Esophagus squamous epithelium (tissue), 5 donors: Measurements from ENCODE around the gene OBSCN. TPM values are rescaled to one million over a fixed set of nuclear protein-coding genes. Genes with fewer than 3 reads are reported as not detected.

ENCODE experiments used
- DNase-seq: peaks from one replicate; lab custom pipeline; 2025; lab: John Stamatoyannopoulos, UW
- H3K27ac ChIP-seq, 4 donors: fragments of 200-600 bp; sonication (generic); one replicate each; pipeline ENCODE4 v1.5.1; 2016 to 2019; ENCODE audit warnings: mild to moderate bottlenecking in 1 of 4
- H3K27me3 ChIP-seq, 4 donors: fragments of 200-600 bp; sonication (generic); 1 replicate in 3 of 4; 2 replicates in 1 of 4; pipeline versions ENCODE4 v1.5.1 to v1.6.0; 2017 to 2021; ENCODE audit warnings: antibody characterized with exemption in 1 of 4
- H3K36me3 ChIP-seq, 3 donors: fragments of 200-600 bp; sonication (generic); one replicate each; pipeline ENCODE4 v1.5.1; 2016 to 2019
- H3K4me1 ChIP-seq, 3 donors: fragments of 200-600 bp; sonication (generic); one replicate each; pipeline ENCODE4 v1.5.1; 2017 to 2019
- H3K4me3 ChIP-seq, 4 donors: fragments of 200-600 bp; sonication (generic); 1 replicate in 3 of 4; 2 replicates in 1 of 4; pipeline ENCODE4 v1.5.1; 2016 to 2019; ENCODE audit warnings: mild to moderate bottlenecking in 2 of 4, moderate library complexity in 1 of 4
- H3K9me3 ChIP-seq, 3 donors: fragments of 200-600 bp; sonication (generic); one replicate each; pipeline ENCODE4 v1.5.1; 2016 to 2019
- POLR2A ChIP-seq, 4 donors: fragments of 450-650 bp; IDR thresholded peaks; one replicate each; pipeline ENCODE4 v1.6.1; 2017; ENCODE audit warnings: antibody characterized with exemption in 4 of 4, mild to moderate bottlenecking in 4 of 4, moderate library complexity in 3 of 4
- WGBS, 2 donors: methylation state at CpG; one replicate each; pipeline ENCODE4 v1.1.5; 2018; 5-methylcytosine and 5-hydroxymethylcytosine counted together
- intact Hi-C: fragments of 100-400 bp; cut with DNase I; formaldehyde crosslinking; loops from one replicate; pipeline ENCODE4 v1.15.0; 2022
- total RNA-seq, 4 donors: library from RNA; depleted of rRNA; stranded (reverse); fragments of >200 nt; gene quantifications; one replicate each; pipeline ENCODE4 v1.1.0, GENCODE V29; 2016
- TF ChIP-seq, protein P1 (sequence below), 6 experiments: fragments of 450-650 bp in 4 of 6; fragments of 200-600 bp in 2 of 6; sonication (generic) in 2 of 6; IDR thresholded peaks; one replicate each; pipeline ENCODE4 v1.5.1; 2016 to 2019; ENCODE audit warnings: antibody characterized with exemption in 6 of 6, mild to moderate bottlenecking in 4 of 6, moderate library complexity in 4 of 6
- donor health status: DM: yes; HTN: yes; CAD: no.

OBSCN gene
- total RNA-seq, 4 donors from 2014 or later, result 4.0 to 53.2 (median 13.8) TPM

DNA sequence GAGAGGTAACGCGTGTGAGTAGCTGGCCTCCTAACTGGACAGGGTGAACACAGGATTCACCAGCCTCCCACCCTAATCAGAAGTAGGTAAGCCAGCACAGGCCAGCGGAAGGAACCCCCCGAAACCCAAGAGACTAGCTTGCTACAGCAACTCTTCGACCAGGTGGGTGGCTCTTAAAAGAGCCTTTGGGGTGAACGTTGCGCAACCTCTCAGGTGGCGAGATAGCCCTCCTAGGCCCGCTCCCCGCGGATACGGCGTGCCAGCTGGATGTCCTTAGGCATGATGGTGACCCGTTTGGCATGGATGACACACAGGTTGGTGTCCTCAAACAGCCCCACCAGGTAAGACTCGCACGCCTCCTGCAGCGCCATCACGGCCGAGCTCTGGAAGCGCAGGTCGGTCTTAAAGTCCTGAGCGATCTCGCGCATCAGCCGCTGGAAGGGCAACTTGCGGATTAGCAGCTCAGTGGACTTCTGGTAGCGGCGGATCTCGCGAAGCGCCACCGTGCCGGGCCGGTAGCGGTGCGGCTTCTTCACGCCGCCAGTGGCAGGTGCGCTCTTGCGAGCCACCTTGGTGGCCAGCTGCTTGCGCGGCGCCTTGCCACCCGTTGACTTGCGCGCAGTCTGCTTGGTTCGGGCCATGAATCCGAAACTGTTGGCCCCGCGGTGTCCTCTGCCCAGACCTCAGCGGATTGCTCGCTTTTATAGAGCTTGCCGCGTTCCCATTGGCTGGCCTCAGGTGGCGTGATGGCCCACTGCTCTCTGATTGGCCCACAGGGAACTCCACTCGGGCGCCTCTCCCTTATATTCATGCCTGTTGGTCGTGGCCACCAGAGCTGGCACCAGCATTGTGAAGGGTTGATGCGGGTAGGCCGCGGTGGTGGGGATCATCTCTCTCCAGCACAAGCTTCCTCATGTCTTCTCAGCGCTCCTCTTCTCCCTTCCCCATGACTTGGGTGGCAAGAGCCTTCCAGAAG, 217.1 kb downstream of the OBSCN start:
- Histone ChIP-seq H3K27ac (no peak overlapping the region), H3K9me3 (no peaks in the 10 kb centered on the region), H3K27me3 (peaks cover 0 to 29% (median 0%) of the 10 kb centered on the region in 4 donors), H3K4me1 (no peaks in the 10 kb centered on the region), H3K4me3 (no peak overlapping the region), H3K36me3 (no peaks in the 10 kb centered on the region)
- TF ChIP-seq, protein P1, sequence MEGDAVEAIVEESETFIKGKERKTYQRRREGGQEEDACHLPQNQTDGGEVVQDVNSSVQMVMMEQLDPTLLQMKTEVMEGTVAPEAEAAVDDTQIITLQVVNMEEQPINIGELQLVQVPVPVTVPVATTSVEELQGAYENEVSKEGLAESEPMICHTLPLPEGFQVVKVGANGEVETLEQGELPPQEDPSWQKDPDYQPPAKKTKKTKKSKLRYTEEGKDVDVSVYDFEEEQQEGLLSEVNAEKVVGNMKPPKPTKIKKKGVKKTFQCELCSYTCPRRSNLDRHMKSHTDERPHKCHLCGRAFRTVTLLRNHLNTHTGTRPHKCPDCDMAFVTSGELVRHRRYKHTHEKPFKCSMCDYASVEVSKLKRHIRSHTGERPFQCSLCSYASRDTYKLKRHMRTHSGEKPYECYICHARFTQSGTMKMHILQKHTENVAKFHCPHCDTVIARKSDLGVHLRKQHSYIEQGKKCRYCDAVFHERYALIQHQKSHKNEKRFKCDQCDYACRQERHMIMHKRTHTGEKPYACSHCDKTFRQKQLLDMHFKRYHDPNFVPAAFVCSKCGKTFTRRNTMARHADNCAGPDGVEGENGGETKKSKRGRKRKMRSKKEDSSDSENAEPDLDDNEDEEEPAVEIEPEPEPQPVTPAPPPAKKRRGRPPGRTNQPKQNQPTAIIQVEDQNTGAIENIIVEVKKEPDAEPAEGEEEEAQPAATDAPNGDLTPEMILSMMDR (IDR thresholded peaks at IDR 0.05), result no peak
- TF ChIP-seq POLR2A (IDR thresholded peaks at IDR 0.05), result no peak
- intact Hi-C loops, result no loop called here
- DNase-seq, result no peak
- WGBS, 2 donors, result 96% methylated on average over 30 to 40 of the region's 62 CpGs

DNA sequence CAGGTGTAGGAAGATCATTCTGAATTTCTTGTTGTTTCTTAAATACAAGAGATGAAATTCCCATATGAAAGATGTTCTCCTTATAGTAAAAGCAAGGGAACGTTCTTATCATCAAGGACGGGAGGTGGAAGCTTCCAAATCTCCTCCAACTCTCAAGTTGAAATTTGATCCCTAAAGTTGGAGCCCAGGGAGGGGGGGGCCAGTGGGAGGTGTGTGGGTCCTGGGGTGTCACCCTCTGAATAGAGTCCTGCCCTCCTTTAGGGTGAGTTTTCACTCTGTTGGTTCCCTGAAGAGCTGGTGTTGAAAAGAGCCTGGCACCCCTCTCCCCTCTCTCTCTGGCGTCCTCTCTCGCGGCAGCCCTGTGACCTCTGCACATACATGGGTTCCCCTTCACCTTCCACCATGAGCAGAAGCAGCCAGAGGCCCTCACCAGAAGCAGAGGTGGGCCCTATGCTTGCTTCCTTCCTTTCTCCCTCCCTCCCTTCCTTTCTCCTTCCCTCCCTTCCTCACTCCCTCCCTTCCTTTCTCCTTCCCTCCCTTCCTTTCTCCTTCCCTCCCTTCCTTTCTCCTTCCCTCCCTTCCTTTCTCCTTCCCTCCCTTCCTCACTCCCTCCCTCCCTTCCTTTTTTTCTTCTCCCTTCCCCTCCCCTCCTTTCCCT, 218.8 kb downstream of the OBSCN start:
- intact Hi-C loops, result no loop called here
- Histone ChIP-seq H3K9me3 (no peaks in the 10 kb centered on the region), H3K4me1 (no peaks in the 10 kb centered on the region), H3K27me3 (peaks cover 0 to 28% (median 0%) of the 10 kb centered on the region in 4 donors), H3K4me3 (no peak overlapping the region), H3K27ac (no peak overlapping the region), H3K36me3 (no peaks in the 10 kb centered on the region)
- no peak for DNase-seq
- TF ChIP-seq POLR2A (IDR thresholded peaks at IDR 0.05), result no peak
- TF ChIP-seq, protein P1 (IDR thresholded peaks at IDR 0.05), result no peak
- WGBS, 2 donors, result 67 to 79% methylated on average over 5 of the region's 5 CpGs

DNA sequence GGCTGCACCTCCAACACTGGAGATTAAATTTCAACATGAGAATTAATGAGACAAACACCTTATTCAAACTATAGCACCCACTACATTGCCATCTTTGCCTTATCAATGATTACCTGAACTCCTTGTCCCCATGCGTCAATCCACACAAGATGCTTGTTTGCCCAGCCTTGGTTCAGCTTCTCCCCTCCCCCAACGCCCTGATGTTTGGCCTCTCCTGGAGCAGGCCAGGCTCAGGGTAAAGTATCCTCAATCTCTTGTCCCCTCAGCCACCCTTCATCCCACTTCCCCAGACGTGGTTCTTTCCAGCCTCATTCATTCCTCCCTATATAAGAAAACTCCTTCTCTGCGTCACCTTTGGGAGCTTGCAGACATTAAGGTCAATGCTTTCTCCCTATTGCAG, 220.6 kb downstream of the OBSCN start:
- no peaks in the 10 kb centered on the region for H3K36me3 ChIP-seq
- H3K4me3 ChIP-seq, result no peak overlapping the region
- H3K4me1 ChIP-seq, result no peaks in the 10 kb centered on the region
- no peaks in the 10 kb centered on the region for H3K9me3 ChIP-seq
- no peak overlapping the region for H3K27ac ChIP-seq
- TF ChIP-seq POLR2A (IDR thresholded peaks at IDR 0.05), result no peak
- intact Hi-C loops, result no loop called here
- WGBS, 2 donors, result 67 to 73% methylated on average over 4 of the region's 4 CpGs
- DNase-seq, result no peak
- peaks cover 0 to 45% (median 0%) of the 10 kb centered on the region in 4 donors for H3K27me3 ChIP-seq

Other genes with a start within 250 kb of the OBSCN start
- gene WNT3A, start 201.0 kb upstream of the OBSCN start, total RNA-seq, result 1 to 10 TPM in 2 of 4 donors, under 1 TPM in 2; 0.76 to 2.7 (median 1.3) TPM
- 100 to 1,000 TPM; 279 to 327 (median 319) TPM for gene ARF1, start 125.3 kb upstream of the OBSCN start, total RNA-seq
- 10 to 100 TPM in 3 of 4 donors, 1 to 10 TPM in 1; 8.5 to 21.3 (median 18.1) TPM for gene C1orf35, start 104.7 kb upstream of the OBSCN start, total RNA-seq
- gene MRPL55, start 98.7 kb upstream of the OBSCN start, total RNA-seq, result 10 to 100 TPM; 33.8 to 62.2 (median 51.2) TPM
- gene GUK1, start 67.8 kb upstream of the OBSCN start, total RNA-seq, result 100 to 1,000 TPM; 279 to 320 (median 302) TPM
- gene GJC2, start 58.1 kb upstream of the OBSCN start, total RNA-seq, result 1 to 10 TPM in 1 of 4 donors, under 1 TPM in 3; 0.48 to 2.7 (median 0.66) TPM
- 1 to 10 TPM; 4.8 to 9.1 (median 5.7) TPM for gene IBA57, start 42.2 kb upstream of the OBSCN start, total RNA-seq
- gene TRIM11, start 198.8 kb downstream of the OBSCN start, total RNA-seq, result 10 to 100 TPM; 15.2 to 30.8 (median 20.6) TPM
- 1 to 10 TPM in 2 of 4 donors, under 1 TPM in 2; 0.13 to 3.0 (median 0.99) TPM for gene TRIM17, start 208.8 kb downstream of the OBSCN start, total RNA-seq